HL-60 (cell line): ENCODE measurements around the gene KDM4C.

ENCODE experiments used
- GABPA ChIP-seq: IDR thresholded peaks from 2 replicates; pipeline ENCODE4 v1.6.1; 2012; ENCODE audit warnings: low read depth
- POLR2AphosphoS5 ChIP-seq: IDR thresholded peaks from 2 replicates; pipeline ENCODE4 v1.6.1; 2012; ENCODE audit warnings: low read depth
- SPI1 ChIP-seq: IDR thresholded peaks from 2 replicates; pipeline ENCODE4 v1.6.1; 2012; ENCODE audit warnings: low read depth, mild to moderate bottlenecking, borderline replicate concordance
- TF ChIP-seq, protein P1 (sequence below): IDR thresholded peaks from one replicate; pipeline ENCODE4 v1.5.1; 2011; ENCODE audit warnings: low read length, control low read depth, inconsistent platforms; ENCODE audit not compliant: insufficient read depth
- TF ChIP-seq, protein P2 (sequence below): IDR thresholded peaks from 2 replicates; pipeline ENCODE4 v1.6.1; 2012; ENCODE audit warnings: low read depth; ENCODE audit not compliant: insufficient replicate concordance

DNA sequence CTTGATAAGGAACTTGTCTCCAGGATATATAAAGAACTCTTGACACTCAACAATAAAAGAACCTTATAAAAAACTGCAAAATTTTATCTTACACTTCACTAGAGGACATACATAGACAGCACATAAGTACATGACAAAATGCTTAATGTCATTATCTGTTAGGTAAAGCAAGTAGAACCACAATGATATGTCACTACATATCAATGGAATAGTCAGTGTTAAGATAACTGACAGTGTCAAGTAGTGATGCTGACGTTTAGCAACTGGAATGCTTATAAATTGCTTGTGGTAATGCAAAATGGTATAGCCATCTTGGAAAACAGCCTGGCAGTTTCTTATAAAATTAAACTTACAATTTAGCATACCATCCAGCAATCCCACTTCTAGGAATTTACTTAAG is 314.1 kb downstream of the KDM4C start:
- TF ChIP-seq, protein P1, sequence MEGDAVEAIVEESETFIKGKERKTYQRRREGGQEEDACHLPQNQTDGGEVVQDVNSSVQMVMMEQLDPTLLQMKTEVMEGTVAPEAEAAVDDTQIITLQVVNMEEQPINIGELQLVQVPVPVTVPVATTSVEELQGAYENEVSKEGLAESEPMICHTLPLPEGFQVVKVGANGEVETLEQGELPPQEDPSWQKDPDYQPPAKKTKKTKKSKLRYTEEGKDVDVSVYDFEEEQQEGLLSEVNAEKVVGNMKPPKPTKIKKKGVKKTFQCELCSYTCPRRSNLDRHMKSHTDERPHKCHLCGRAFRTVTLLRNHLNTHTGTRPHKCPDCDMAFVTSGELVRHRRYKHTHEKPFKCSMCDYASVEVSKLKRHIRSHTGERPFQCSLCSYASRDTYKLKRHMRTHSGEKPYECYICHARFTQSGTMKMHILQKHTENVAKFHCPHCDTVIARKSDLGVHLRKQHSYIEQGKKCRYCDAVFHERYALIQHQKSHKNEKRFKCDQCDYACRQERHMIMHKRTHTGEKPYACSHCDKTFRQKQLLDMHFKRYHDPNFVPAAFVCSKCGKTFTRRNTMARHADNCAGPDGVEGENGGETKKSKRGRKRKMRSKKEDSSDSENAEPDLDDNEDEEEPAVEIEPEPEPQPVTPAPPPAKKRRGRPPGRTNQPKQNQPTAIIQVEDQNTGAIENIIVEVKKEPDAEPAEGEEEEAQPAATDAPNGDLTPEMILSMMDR: no peak
- TF ChIP-seq POLR2AphosphoS5: no peak
- no peak for TF ChIP-seq GABPA
- TF ChIP-seq, protein P2, sequence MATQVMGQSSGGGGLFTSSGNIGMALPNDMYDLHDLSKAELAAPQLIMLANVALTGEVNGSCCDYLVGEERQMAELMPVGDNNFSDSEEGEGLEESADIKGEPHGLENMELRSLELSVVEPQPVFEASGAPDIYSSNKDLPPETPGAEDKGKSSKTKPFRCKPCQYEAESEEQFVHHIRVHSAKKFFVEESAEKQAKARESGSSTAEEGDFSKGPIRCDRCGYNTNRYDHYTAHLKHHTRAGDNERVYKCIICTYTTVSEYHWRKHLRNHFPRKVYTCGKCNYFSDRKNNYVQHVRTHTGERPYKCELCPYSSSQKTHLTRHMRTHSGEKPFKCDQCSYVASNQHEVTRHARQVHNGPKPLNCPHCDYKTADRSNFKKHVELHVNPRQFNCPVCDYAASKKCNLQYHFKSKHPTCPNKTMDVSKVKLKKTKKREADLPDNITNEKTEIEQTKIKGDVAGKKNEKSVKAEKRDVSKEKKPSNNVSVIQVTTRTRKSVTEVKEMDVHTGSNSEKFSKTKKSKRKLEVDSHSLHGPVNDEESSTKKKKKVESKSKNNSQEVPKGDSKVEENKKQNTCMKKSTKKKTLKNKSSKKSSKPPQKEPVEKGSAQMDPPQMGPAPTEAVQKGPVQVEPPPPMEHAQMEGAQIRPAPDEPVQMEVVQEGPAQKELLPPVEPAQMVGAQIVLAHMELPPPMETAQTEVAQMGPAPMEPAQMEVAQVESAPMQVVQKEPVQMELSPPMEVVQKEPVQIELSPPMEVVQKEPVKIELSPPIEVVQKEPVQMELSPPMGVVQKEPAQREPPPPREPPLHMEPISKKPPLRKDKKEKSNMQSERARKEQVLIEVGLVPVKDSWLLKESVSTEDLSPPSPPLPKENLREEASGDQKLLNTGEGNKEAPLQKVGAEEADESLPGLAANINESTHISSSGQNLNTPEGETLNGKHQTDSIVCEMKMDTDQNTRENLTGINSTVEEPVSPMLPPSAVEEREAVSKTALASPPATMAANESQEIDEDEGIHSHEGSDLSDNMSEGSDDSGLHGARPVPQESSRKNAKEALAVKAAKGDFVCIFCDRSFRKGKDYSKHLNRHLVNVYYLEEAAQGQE: no peak
- TF ChIP-seq SPI1: no peak
